Measurements from ENCODE around the gene GGA2.
"Not testable (repeated sequence)": the region's sequence is repeated elsewhere in the genome, so short reads cannot be mapped to it uniquely, and the experiment has no call there.

GGA2 gene

DNA sequence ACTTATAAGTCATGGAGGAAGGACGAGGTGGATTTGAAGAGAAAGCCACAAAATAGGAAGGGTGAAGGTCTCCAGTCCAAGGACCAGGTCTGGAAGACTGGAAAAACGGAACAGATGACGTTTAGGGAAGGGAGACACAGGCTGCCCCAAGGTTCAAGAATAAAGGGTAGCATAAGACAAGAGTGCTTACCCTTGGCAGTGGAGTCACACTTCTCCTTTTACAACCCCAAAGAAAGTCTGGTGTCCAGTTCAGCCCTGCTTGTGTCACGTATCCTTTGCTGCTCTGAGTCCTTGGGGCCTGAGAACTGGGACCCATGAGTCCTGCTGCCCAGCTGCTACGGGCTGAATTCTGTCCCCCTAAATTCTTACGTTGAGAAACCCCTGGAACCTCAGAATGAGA, 13.0 kb upstream of the GGA2 start:
- DNase-seq: no peak

GRCh38 chr16:23521965-23522364, 11.7 kb upstream of the GGA2 start:
- DNase-seq: no peak

- DNase-seq: no peak
Measured at GRCh38 chr16:23521037-23521743, 10.9 kb upstream of the GGA2 start.

DNA sequence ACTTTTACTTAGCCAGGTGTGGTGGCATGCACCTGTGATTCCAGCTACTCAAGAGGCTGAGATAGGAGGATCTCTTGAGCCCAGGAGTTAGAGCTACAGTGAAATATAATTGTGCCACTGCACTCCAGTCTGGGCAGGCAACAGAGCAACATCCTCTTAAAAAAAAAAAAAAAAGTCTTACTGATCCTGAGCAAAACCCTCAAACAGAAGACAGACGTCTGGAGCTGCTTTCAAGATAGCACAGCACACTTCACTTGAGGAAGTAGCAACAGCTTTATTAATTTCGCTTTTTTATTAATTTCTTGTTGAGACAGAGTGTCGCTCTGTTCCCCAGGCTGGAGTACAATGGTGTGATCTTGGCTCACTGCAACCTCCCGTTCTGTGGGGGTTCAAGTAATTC, 10.2 kb upstream of the GGA2 start:
- no peak for DNase-seq

- DNase-seq: no peak
Measured at GRCh38 chr16:23519282-23519681, 9.0 kb upstream of the GGA2 start.

- no peak for DNase-seq
Measured at GRCh38 chr16:23518435-23518891, 8.2 kb upstream of the GGA2 start.

DNA sequence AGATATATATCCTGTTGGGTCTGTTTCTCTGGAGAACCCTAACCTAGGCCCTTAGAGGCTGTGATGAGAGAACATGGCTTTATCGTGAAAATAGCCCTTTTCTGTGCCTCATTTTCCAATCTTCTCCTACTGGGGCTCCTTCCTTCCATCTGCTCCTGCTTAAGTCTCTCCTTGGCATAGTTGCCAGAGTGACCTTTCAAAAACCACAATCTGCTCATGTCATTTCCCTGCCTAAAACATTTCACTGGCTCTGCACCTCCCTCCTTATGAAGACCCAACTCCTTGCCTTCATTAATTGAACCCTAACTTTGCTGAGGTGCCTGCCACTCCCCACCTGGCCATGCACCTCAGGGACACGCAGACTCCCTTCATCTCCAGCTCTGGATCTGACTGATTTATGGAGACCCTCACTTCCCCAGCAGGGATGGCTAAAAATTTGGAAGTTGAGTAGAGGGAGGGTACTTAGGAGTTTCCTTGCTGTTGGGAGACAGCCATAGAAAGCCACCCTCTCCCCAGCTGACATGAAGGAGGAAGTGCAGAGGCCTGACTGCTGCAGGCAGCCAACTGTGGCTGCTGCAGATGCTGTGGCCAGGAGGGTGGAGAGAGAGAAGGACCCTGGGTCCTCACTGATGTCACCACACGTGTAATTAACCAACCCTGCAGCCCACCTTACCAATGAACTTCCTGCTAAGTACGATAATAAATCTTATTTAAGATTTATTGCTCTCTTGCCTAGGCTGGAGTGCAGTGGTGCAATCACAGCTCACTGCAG, 6.3 kb upstream of the GGA2 start:
- DNase-seq: peak; percentile 73

DNA sequence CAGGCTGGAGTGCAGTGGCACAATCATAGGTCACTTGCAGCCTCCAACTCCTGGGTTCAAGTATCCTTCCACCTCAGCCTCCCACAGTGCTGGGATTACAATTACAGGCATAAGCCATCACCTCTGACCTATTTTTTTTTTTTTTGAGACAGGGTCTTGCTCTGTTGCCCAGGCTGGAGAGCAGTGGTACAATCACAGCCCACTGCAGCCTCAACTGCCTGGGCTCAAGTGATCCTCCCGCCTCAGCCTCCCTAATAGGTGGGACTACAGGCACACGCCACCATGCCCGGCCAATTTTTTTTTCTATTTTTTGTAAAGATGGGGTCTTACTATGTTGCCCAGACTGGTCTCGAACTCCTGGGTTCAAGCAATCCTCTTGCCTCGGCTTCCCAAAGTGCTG, 5.6 kb upstream of the GGA2 start:
- DNase-seq: no peak

GRCh38 chr16:23514381-23515152, 4.3 kb upstream of the GGA2 start:
- no peak for DNase-seq

GRCh38 chr16:23512168-23512695, 1.9 kb upstream of the GGA2 start:
- no peak for DNase-seq

DNA sequence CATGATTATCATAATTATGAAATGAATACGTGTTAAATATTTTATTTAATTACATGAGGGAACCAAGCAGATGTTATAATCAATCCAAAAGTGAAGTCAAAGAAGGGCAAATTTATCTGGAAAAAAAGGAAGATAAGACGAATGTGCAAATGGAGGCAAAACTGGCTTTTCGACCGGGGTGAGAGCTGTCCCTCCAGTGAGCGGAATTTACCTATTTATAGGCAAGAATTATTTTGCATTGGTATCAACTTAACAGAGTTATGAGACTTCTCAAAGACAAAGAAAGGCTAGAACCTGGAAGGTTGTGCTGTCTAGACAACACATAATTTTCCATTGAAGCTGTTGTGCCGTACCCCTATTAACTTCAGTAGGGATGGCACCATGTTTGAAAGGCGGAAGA, 1.4 kb upstream of the GGA2 start:
- no peak for DNase-seq

GRCh38 chr16:23510915-23511270, 599 bp upstream of the GGA2 start:
- DNase-seq: not testable (repeated sequence)

GRCh38 chr16:23509782-23510163, 521 bp downstream of the GGA2 start:
- DNase-seq: no peak

DNA sequence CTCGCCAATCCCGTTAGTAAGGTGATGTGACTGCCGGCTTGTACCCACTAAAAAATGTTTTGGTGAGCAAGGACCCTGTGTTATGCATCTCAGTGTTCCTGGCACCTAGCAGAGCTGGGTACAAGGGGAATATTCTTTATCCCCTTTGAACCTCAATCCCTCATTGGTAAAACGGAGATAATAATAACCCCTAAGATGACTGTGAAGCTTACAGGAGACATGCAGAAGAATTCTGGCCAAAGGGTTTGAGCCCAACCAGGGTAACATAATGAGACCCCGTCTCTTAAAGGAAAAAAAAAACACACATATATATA, 896 bp downstream of the GGA2 start:
- no peak for DNase-seq

DNA sequence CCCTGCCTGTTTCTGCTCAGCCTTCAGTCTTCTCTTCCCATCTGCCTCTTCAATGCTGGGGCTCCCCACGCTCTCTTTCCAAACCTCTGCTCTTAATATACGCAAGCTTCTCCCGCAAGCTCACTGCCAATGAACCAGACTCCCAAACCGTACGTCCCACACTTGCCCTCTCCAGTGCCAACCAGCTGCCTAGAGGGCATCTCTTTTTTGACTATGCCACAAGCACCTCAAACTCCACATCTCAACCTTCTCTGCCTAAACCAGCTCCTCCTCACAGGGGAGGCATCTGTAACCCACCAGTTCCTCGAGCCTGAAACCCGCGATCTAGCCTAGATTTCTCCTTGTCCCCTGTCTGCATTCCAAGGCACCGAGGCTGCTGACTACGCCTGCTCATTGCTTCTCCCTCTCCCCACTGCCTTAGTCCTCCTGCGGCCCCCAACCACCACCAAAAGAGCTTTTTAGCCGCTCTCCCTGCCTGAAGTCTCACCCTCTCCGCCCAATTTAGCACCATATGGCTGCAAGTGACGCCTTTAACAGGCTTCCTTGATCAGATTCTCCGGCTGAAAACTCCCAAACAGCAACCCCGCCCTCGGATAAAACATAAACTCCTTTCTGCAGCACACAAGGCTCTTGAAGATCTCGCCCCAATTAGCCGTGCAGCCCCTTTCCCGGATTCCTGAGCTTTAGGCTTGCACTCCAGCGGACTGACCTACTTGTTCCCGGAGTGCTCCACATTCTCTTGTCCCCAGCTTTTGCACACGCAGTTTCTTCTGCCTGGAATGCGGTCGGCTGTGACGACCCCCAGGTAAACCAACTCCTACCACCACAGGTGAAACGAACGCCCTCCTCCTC, 1.5 kb downstream of the GGA2 start:
- DNase-seq: no peak

- peak; percentile 49 for DNase-seq
Measured at GRCh38 chr16:23506606-23506994, 3.7 kb downstream of the GGA2 start.

- DNase-seq: no peak
Measured at GRCh38 chr16:23505671-23506605, 4.4 kb downstream of the GGA2 start.

DNA sequence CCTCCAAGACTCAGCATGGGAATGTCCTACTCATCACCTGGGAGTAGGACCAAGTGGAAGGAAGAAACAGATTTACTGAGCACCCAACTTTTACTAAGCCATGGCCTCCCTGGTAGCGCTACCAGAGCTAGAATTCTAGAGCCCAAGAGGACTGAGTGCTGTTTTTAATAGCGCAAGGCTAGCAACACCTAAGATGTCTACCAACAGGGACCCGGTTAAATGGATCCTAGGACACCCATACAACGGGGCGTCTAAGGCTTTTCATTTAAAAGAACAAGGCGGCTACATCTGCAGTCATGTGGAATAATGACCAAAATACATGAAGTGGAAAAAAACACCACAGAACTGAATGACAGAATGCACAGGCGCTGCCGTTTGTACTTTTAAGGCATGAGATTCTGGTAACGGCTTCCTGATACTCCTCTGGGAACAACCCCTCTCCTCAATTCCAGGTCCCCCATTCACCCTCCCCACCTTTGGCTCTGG, 5.1 kb downstream of the GGA2 start:
- DNase-seq: no peak

DNA sequence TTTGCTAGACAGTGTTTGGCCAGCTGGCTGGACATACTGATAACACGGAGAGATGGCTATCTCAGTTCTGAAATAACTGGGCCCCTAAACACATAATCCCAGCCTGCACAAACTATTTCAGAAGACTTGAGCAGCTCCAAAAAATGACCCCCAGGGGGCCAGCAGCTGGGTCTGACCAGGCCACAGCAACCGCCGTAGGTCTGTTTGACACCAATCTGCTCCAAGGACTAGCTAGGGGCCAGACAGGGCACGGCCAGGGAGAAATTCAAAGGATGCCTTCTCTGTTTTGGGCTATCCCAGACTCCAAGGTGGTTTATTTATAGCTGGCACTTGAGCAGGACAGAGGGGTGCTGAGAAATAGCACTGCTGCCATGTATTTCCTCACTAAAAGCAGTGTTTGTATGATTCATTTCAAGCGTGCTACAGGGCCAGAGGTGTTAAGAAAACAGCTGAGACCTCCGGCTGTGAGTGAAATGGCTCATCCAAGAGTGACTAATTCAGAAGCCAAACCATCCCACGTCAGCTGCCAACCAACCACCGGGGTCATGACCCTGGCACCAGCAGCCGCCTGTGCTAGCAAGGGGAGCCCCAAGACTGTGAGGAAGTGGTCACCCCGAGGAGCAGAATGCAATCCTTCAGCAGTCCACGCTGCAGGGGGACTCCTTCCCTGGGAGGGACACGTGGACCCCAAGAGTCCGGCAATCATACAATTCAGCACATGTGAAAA, 5.7 kb downstream of the GGA2 start:
- DNase-seq: peak; percentile 81

DNA sequence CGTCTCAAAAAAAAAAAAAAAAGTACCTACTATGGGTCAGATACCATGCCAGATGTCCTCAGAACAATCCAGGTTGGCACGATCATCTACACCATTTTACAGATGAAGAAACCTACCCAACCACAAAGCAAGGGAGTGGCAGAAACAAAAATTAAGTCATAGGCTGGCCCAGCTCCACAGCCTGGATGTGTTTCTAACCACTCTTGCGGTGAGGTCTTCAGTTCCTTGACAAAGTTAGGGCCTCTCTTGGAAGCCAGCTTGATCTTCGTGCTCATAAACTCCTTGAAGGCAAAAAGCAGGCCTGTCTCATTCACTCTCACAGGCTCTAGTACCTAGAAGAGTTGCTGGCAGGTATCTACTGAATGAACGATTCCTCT, 6.2 kb downstream of the GGA2 start:
- peak; percentile 34 for DNase-seq

GRCh38 chr16:23502466-23502865, 7.8 kb downstream of the GGA2 start:
- no peak for DNase-seq

Measured in CD4-positive, alpha-beta T cell treated with Interleukin-15 for 1 hour (primary cell).